ENCODE results near the gene GPER1. TPM values are rescaled to one million over a fixed set of nuclear protein-coding genes. Genes with fewer than 3 reads are reported as not detected.

The GPER1 gene
- total RNA-seq, 2 donors from 2014 or later, result 5.7 to 8.2 TPM

GRCh38 chr7:1049006-1049741 lies 38.7 kb upstream of the GPER1 start:
- Histone ChIP-seq H3K9me3 (no peaks in the 10 kb centered on the region), H3K4me3 (no peak overlapping the region), H3K36me3 (no peaks in the 10 kb centered on the region), H3K27ac (no peak overlapping the region), H3K9ac (ENCODE audit: low read depth in 2 of 2, low read length in 2 of 2) (no peak overlapping the region), H3K4me1 (peaks cover 10% of the 10 kb centered on the region), H3K27me3 (no peaks in the 10 kb centered on the region)
- intact Hi-C loops (cut with DNase I), result no loop called here
- TF ChIP-seq CTCF (IDR thresholded peaks at IDR 0.05), result no peak
- DNase-seq, result no peak

- peaks cover 10% of the 10 kb centered on the region for H3K4me1 ChIP-seq
- intact Hi-C loops (cut with DNase I), result no loop called here
- no peak overlapping the region for H3K4me3 ChIP-seq
- H3K36me3 ChIP-seq, result no peaks in the 10 kb centered on the region
- no peak for DNase-seq
- H3K9ac ChIP-seq (ENCODE audit: low read depth in 2 of 2, low read length in 2 of 2), result no peak overlapping the region
- H3K27me3 ChIP-seq, result no peaks in the 10 kb centered on the region
- no peaks in the 10 kb centered on the region for H3K9me3 ChIP-seq
- TF ChIP-seq CTCF (IDR thresholded peaks at IDR 0.05), result no peak
- no peak overlapping the region for H3K27ac ChIP-seq
Measured at GRCh38 chr7:1049801-1050200, 38.1 kb upstream of the GPER1 start.

GRCh38 chr7:1050254-1050906 lies 37.5 kb upstream of the GPER1 start:
- intact Hi-C loops (cut with DNase I), result no loop called here
- no peaks in the 10 kb centered on the region for H3K36me3 ChIP-seq
- peaks cover 6% of the 10 kb centered on the region for H3K4me1 ChIP-seq
- H3K27me3 ChIP-seq, result no peaks in the 10 kb centered on the region
- H3K9ac ChIP-seq (ENCODE audit: low read depth in 2 of 2, low read length in 2 of 2), result no peak overlapping the region
- no peak overlapping the region for H3K27ac ChIP-seq
- no peak for TF ChIP-seq CTCF (IDR thresholded peaks at IDR 0.05)
- no peaks in the 10 kb centered on the region for H3K9me3 ChIP-seq
- no peak overlapping the region for H3K4me3 ChIP-seq
- DNase-seq, result no peak

- Histone ChIP-seq H3K27me3 (no peaks in the 10 kb centered on the region), H3K27ac (no peak overlapping the region), H3K9ac (ENCODE audit: low read depth in 2 of 2, low read length in 2 of 2) (no peak overlapping the region), H3K4me3 (no peak overlapping the region), H3K36me3 (no peaks in the 10 kb centered on the region), H3K4me1 (peaks cover 4% of the 10 kb centered on the region), H3K9me3 (no peaks in the 10 kb centered on the region)
- DNase-seq, result no peak
- intact Hi-C loops (cut with DNase I), result no loop called here
- no peak for TF ChIP-seq CTCF (IDR thresholded peaks at IDR 0.05)
Measured at GRCh38 chr7:1050956-1051690, 36.8 kb upstream of the GPER1 start.

GRCh38 chr7:1052031-1052818 lies 35.7 kb upstream of the GPER1 start:
- H3K4me1 ChIP-seq, result peaks cover 4% of the 10 kb centered on the region
- no peak overlapping the region for H3K27ac ChIP-seq
- intact Hi-C loops (cut with DNase I), result no loop called here
- H3K27me3 ChIP-seq, result no peaks in the 10 kb centered on the region
- H3K4me3 ChIP-seq, result no peak overlapping the region
- TF ChIP-seq CTCF (IDR thresholded peaks at IDR 0.05), result no peak
- no peaks in the 10 kb centered on the region for H3K36me3 ChIP-seq
- DNase-seq, result no peak
- H3K9ac ChIP-seq (ENCODE audit: low read depth in 2 of 2, low read length in 2 of 2), result no peak overlapping the region
- H3K9me3 ChIP-seq, result no peaks in the 10 kb centered on the region

Data from colonic mucosa (tissue), 4 donors.